Activated CD8-positive, alpha-beta memory T cell treated with anti-CD3 and anti-CD28 coated beads, Interleukin-2, amount 50 U/mL, for 24 hours (primary cell): Measurements from ENCODE around the gene DGLUCY.
A peak's percentile ranks its signal among the peaks of the same experiment; 100 is the strongest.
"Not testable (repeated sequence)": the region's sequence is repeated elsewhere in the genome, so short reads cannot be mapped to it uniquely, and the experiment has no call there.

ENCODE experiments used
- DNase-seq: peaks from one replicate; pipeline ENCODE4 v3.0.0-alpha.2; 2020; ENCODE audit errors: extremely low read depth

Gene DGLUCY

DNA sequence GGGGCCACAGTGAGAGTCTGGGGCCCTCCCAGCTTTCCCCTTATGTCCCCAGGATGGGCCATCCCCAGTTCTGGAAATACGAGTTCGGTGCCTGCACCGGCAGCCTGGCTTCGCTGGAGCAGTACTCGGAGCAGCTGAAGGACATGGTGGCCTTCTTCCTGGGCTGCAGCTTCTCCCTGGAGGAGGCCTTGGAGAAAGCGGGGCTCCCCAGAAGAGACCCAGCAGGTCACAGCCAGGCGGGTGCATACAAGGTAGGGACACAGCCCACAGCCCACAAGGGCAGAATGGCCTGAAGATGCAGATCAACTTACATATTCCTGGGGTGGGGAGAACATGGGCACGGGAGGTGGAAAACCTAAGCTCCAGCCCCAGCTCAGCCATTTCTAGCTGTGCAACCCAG is 56.1 kb downstream of the DGLUCY start:
- no peak for DNase-seq

DNA sequence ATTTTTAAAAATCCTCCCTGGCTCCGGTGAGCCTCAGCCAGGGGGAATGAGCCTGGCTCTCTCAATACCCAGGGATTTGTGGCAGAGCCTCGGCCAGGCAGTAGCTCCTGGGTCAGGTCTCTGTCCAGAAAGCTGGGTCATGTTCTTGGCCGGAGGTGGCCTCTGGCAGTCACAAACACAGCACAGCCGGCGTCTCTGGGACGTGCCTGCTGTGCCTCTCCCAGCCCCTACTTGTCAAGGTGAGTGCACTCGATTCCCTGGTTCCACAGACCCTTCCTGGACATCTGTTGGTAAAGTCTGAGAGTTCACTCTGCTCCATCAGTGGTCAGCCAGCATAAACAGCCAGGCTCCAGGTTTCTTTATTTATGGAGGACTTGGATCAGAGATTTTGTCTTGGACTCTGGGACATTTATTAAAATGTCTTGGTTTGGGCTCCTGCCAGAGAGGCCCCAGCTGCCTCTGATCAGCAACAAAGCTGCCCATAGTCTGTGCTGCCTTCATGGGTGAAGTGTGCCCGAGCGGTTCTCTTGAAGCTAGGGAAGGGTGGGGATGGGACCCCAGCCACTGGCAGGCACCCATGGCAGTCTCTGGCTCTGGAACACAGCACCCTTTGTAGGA is 56.7 kb downstream of the DGLUCY start:
- DNase-seq, result no peak

GRCh38 chr14:91171291-91171690 is 57.4 kb downstream of the DGLUCY start:
- DNase-seq, result no peak

GRCh38 chr14:91173221-91173670 is 59.4 kb downstream of the DGLUCY start:
- peak; percentile 51 for DNase-seq

- DNase-seq, result no peak
Observed at GRCh38 chr14:91173904-91174303, 60.0 kb downstream of the DGLUCY start.

DNA sequence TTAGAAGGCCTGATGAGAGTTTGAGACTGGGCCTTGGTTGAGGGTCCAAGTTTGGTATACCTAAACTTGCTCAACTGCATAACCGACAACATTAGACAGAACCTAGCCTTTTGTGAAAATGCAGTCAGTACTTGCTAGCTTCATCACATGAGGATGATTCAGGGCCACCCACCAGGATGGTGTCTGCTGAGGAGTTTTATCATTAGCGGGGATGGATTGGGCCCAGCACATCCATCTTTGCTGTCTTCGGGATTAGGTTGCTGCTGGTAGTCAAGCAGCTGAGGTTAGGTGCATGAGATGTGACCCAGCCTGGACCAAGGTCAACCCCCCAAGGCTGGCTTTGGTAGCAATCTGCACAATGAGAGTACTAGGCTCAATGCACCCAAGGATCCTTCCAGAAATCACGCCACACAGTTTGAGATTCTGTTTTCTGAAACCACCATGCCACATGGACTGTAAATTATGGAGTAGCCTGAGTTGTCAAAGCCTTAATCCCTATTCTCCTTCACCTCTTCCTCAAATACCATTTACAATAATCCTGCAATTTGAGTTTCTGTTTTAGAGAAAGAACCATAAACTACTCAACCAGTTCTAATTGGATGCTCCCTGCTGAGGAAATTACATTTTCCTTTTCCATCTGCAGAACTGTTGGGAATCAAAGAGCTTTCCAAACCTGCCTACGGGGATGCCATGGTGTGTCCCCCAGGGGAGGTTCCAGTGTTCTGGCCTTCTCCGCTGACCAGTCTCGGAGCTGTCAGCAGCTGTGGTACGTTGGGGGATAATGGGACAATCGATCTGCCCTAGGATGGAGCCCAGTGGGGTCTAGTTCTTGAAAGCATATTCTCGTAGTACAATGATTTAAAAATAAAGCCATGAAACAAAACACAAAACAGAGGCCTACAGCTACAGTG is 61.7 kb downstream of the DGLUCY start:
- no peak for DNase-seq

DNA sequence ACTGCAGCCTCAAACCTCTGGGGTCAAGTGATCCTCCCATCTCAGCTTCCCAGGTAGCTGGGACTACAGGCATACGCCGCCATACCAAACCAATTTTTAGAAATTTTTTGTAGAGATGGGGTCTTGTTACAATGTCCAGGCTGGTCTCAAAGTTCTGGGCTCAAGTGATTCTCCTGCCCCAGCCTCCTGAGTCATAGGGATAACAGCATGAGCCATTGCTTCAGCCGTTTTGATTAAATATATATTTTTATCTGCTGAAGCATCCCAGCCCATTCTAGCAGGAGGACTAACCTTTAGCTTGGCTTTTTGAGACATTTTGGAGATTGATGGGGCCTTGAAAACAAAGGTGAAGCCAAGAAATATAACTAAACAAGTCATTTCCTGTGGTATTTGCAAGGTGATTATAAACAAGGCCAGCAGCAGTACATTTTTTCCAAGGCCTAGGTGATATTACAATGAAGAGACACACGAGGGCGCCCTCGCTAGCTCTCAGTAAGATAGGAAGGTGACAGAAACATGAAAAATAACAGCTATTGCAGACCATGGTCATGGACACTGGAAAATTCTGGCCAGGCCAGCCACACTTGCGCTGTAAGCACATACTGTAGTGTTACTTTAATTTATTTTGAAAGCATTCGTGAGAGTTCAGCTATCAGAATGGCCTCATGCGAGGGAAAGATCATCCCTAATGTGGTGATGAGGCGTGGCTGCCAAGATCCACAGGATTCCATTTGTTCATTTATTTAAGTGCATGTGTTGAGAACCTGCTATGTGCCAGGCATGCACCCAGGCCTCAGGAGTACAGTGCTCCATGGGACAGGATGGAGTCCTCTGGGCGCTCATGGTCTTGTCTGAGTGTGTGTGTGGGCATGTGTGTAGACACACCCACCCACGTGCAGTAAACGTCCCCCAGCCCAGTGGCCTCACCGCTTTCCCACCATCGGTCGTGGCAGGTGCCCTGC is 63.5 kb downstream of the DGLUCY start:
- DNase-seq, result peak; percentile 15

- DNase-seq, result no peak
Observed at GRCh38 chr14:91180611-91181010, 66.7 kb downstream of the DGLUCY start.

- not testable (repeated sequence) for DNase-seq
Observed at GRCh38 chr14:91182753-91183152, 68.9 kb downstream of the DGLUCY start.

- no peak for DNase-seq
Observed at GRCh38 chr14:91184559-91184958, 70.7 kb downstream of the DGLUCY start.

GRCh38 chr14:91185721-91186120 is 71.8 kb downstream of the DGLUCY start:
- DNase-seq, result no peak

DNA sequence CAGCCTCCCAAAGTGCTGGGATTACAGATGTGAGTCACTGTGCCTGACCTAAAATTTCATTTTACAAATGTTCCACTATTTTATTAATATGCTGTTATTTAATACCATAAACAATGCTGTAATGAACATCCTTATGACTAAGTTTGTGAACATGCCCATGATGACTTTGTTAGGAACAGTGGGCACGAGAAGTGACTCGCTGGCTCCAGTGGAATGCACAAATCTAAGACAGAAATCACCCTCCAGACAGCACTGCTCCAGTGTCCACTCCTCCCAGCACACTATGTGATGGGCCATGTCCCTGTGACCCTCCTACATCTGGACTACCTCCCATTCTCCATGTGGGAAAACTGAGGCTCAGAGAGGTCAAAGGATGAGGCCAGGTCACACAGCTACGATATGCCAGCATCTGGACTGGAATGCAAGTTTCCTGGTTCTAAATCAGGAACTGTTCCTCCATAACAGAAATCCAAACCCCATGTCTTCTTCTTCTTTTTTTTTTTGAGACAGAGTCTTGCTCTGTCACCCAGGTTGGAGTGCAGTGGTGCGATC is 72.7 kb downstream of the DGLUCY start:
- no peak for DNase-seq

DNA sequence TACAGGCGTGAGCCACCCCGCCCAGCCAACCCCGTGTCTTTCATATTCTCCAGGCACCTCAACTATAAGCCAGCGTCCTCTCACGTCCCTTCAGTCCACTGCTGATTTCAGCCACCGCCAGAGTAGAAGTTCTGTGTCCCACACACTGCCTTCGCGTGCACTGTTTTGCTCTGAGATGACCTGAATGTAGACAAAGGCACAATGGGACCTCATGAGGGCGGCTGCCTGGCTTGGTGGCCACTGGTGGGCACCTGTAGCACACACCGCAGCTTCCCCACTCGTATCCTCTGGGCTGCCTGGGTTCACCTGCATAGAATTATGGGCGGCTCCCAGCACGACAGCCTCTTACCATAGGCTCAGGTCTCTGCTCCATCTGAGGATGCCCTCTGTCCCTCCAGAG is 73.4 kb downstream of the DGLUCY start:
- no peak for DNase-seq

- no peak for DNase-seq
Observed at GRCh38 chr14:91190853-91191252, 77.0 kb downstream of the DGLUCY start.

DNA sequence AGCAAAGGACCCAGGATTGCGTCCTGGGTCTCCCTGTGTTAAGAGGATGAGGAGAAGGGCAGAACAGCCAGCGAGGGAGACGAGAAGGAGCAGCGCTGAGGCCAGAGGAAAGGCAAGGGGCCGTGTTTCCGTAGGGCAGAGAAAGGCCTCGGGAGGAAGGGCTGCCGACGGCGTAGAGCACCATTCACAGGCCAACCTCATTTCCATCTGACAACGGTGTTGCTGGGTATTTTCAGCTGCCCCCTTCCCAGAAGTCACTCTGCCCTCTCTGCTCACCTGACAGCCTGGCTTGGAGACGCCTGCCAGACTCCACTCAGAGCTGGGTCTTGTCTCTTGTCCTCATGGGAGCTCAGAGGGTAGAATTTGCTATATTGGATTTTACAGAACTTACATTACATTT is 79.2 kb downstream of the DGLUCY start:
- DNase-seq, result no peak

DNA sequence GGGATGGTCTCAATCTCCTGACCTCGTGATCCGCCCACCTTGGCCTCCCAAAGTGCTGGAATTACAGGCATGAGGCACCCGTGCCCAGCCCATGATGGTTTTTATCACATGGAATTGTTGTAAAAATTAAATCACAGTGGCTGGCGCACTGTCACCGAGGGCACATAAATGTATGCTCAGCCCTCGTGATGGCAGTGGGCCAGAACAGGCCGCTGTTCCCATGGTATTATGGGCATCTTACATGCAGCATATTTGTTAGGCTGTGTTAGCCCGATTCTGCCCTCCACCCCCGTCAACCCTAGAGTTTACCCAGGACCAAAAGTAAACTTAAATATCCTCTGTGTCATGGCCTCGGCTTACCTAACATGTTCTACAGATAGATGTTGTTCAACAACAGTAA is 82.0 kb downstream of the DGLUCY start:
- no peak for DNase-seq

DNA sequence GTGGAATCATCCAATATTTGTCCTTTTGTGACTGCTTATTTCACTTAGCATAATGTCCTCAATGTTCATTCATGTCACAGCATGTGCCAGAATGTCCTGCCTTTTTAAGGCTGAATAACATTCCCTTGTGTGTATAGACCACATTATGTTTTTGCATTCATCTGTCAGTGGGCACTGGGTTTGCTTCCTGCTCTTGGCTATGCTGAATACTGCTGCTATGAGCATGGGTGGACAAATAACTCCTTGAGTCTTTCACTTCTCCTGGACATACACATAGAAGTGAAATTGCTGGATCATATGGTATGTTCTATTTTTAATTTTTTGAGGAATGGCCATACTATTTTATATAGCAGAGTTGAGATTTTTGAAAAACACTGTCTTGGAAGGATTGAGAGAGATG is 83.8 kb downstream of the DGLUCY start:
- DNase-seq, result no peak

- DNase-seq, result not testable (repeated sequence)
Observed at GRCh38 chr14:91200802-91201201, 86.9 kb downstream of the DGLUCY start.

- DNase-seq, result no peak
Observed at GRCh38 chr14:91202234-91202974, 88.5 kb downstream of the DGLUCY start.

DNA sequence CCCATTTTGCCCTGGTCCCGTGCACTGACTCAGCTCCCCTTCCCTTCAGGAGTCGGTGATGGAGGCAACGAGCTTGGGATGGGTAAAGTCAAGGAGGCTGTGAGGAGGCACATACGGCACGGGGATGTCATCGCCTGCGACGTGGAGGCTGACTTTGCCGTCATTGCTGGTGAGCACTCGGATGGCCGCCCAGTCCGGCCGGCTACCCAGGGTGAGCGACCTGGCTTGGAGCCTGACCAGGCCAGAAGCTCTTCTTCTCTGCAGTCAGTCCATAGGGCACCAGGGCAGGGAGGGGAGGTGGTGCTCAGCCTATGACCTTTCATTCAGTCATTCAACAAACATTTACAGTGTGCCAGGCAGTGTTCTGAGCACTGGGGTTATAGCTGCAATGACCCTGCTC is 90.8 kb downstream of the DGLUCY start:
- DNase-seq, result no peak

DNA sequence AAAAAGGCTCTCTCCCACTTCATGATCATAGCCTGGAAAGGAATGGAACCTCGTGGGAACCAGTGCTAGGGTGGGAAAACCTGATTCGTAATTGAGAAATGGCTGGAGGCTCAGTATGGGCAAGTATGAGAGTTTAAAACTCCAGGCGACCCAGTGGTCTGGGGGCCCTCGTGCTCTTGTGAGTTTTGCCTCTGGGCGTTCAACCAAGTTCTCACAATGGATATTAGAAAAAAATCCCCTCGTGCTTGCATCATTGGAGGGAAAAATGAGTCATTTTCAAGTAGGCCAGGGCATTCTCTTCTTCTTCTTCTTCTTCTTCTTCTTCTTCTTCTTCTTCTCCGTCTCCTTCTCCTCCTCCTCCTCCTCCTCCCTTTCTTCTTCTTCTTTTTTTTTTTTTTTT is 91.6 kb downstream of the DGLUCY start:
- no peak for DNase-seq
